ENCODE data around the gene CA9. TPM values are rescaled to one million over a fixed set of nuclear protein-coding genes. Genes with fewer than 3 reads are reported as not detected.

CA9 gene
- total and polyA plus RNA-seq, 9 of the 15 experiments (the other 6 are each of a cell fraction or from before 2014, with no cell fraction given): 0.15 to 10.6 (median 0.60) TPM; not detected in 4

DNA sequence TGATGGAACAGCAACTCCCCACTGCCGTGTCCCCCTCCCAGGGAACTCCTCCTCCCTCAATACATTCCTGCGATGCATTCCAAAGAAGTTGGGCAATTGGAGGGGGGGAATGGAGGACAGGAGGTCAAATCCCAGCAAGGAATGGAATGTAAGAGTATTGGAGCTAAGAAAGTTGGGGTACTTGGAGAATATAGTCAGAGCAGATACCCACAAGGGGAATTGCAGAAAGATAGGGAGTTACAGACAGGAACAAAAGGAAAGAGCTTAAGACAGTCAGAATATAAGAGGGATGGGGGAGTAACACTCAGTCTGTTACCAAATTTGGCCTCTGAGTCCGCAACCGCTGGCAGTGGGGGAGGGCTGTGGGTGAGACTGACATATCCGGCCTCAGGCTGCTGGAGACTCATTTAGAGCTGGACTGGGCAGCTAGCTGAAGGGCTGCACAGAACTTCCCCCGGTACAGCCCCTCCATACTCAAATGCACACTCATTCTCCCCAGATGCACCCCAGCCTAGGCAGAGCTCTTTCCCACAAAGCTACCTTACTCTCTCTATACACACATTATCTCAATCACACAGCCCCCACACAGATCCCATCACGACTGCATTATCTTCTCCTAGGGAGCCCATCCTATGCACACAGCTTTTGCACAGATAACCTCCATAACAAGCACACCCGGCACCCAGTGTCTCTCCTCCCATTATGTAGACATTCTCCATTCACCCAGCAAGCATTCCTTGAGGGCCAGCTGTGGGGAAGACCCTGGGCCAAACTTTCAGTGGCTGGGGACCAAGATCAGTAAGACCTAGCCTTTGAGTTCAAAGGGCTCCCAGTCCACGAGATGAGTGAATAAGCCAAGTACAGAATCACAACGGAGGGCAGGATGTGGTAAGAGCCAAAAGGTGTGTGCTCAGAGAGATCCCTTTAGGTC lies 54.6 kb downstream of the CA9 start (continued):
- TF ChIP-seq SP2 (IDR thresholded peaks at IDR 0.05; ENCODE audit: extremely low read depth, low read depth, low read length, poor library complexity, severe bottlenecking) (no peak), ELF4 (CRISPR knock-in tag; IDR thresholded peaks at IDR 0.05) (0 out of 2 replicates have a peak, but pooled peaks have one; percentile 20), TAL1 (IDR thresholded peaks at IDR 0.05) (peak; percentile 93), THRAP3 (IDR thresholded peaks at IDR 0.05; ENCODE audit: borderline replicate concordance) (no peak), DPF2 (IDR thresholded peaks at IDR 0.05) (peak; percentile 97), RAD21 (CRISPR knock-in tag; conservative IDR thresholded peaks at IDR 0.05 in 1 of 2, IDR thresholded peaks at IDR 0.05 in 1 of 2) (no peak), HNRNPL (IDR thresholded peaks at IDR 0.05; ENCODE audit: low read depth, low read length) (0 out of 2 replicates have a peak, but pooled peaks have one; percentile 26), MTA2 (IDR thresholded peaks at IDR 0.05; ENCODE audit: low read depth) (peak; percentile 90), ZNF77 (CRISPR knock-in tag; IDR thresholded peaks at IDR 0.05) (no peak), CREB1 (IDR thresholded peaks at IDR 0.05) (no peak; the same call in 1 of the 2 replicates), CREB1 (CRISPR knock-in tag; IDR thresholded peaks at IDR 0.05) (no peak), PURB (CRISPR knock-in tag; IDR thresholded peaks at IDR 0.05; ENCODE audit: low read depth) (no peak), TCF3 (CRISPR knock-in tag; IDR thresholded peaks at IDR 0.05) (peak; percentile 88), CCNT2 (IDR thresholded peaks at IDR 0.05; ENCODE audit: borderline replicate concordance, extremely low read depth, insufficient read length, low read depth, low read length) (peak; percentile 92), ZNF175 (CRISPR knock-in tag; IDR thresholded peaks at IDR 0.05; ENCODE audit: low read depth) (peak; percentile 56; the same call in 1 of the 2 replicates), BRD4 (IDR thresholded peaks at IDR 0.05) (no peak), POLR2G (IDR thresholded peaks at IDR 0.05; ENCODE audit: low read depth, low read length) (peak; percentile 47)
- TF ChIP-seq, protein P1, sequence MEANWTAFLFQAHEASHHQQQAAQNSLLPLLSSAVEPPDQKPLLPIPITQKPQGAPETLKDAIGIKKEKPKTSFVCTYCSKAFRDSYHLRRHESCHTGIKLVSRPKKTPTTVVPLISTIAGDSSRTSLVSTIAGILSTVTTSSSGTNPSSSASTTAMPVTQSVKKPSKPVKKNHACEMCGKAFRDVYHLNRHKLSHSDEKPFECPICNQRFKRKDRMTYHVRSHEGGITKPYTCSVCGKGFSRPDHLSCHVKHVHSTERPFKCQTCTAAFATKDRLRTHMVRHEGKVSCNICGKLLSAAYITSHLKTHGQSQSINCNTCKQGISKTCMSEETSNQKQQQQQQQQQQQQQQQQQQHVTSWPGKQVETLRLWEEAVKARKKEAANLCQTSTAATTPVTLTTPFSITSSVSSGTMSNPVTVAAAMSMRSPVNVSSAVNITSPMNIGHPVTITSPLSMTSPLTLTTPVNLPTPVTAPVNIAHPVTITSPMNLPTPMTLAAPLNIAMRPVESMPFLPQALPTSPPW (CRISPR knock-in tag; IDR thresholded peaks at IDR 0.05): peak; percentile 83
- TF ChIP-seq, protein P2, sequence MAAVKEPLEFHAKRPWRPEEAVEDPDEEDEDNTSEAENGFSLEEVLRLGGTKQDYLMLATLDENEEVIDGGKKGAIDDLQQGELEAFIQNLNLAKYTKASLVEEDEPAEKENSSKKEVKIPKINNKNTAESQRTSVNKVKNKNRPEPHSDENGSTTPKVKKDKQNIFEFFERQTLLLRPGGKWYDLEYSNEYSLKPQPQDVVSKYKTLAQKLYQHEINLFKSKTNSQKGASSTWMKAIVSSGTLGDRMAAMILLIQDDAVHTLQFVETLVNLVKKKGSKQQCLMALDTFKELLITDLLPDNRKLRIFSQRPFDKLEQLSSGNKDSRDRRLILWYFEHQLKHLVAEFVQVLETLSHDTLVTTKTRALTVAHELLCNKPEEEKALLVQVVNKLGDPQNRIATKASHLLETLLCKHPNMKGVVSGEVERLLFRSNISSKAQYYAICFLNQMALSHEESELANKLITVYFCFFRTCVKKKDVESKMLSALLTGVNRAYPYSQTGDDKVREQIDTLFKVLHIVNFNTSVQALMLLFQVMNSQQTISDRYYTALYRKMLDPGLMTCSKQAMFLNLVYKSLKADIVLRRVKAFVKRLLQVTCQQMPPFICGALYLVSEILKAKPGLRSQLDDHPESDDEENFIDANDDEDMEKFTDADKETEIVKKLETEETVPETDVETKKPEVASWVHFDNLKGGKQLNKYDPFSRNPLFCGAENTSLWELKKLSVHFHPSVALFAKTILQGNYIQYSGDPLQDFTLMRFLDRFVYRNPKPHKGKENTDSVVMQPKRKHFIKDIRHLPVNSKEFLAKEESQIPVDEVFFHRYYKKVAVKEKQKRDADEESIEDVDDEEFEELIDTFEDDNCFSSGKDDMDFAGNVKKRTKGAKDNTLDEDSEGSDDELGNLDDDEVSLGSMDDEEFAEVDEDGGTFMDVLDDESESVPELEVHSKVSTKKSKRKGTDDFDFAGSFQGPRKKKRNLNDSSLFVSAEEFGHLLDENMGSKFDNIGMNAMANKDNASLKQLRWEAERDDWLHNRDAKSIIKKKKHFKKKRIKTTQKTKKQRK (IDR thresholded peaks at IDR 0.05; ENCODE audit: borderline replicate concordance, low read depth, low read length): no peak
- TF ChIP-seq, protein P3, sequence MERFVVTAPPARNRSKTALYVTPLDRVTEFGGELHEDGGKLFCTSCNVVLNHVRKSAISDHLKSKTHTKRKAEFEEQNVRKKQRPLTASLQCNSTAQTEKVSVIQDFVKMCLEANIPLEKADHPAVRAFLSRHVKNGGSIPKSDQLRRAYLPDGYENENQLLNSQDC (CRISPR knock-in tag; IDR thresholded peaks at IDR 0.05): no peak

All from K562 (cell line).